HCT116 (cell line): Measurements from ENCODE around the gene FHIT. TPM values are rescaled to one million over a fixed set of nuclear protein-coding genes. Genes with fewer than 3 reads are reported as not detected.

ENCODE experiments used
- ATAC-seq: fragments of 200-7000 bp; cut with Tn5 transposase; 2 replicates; pipeline ENCODE4 v1.9.1; 2020; ENCODE audit warnings: mild to moderate bottlenecking, moderate library complexity
- BruUV-seq: library from RNA; stranded (reverse); fragments of 400-500 nt; replicated peaks from 2 replicates; lab custom pipeline; 2021; lab: Mats Ljungman, UMichigan
- CTCF ChIA-PET: fragments of 300-600 bp; sonication (Branson Sonifier 250); formaldehyde crosslinking; loops from one replicate; lab custom pipeline; 2021; ENCODE audit warnings: antibody characterized with exemption; lab: Charles Lee
- POLR2A ChIA-PET: fragments of 300-600, 350-600 bp; sonication (Branson Sonifier 250); formaldehyde crosslinking; loops from one replicate; lab custom pipeline; 2021; ENCODE audit warnings: antibody characterized with exemption; lab: Charles Lee
- RAD21 ChIA-PET, 2 experiments: fragments of 300-600 bp; sonication (Branson Sonifier 250); formaldehyde crosslinking; loops; one replicate each; lab custom pipeline; 2023; ENCODE audit warnings: low total read pairs in 2 of 2; ENCODE audit not compliant: uncharacterized antibody in 2 of 2, unreplicated experiment in 2 of 2, low non-redundant PET in 1 of 2; lab: Charles Lee
- DNase-seq: peaks from one replicate; pipeline ENCODE4 v3.0.0-alpha.2; 2010; ENCODE audit warnings: low read depth, low spot score
- H2AFZ ChIP-seq: fragments of 200-600 bp; shearing (Covaris generic), sonication (generic); 2 replicates; pipeline ENCODE4 v1.6.1; 2017; ENCODE audit warnings: low read depth, mixed run types, mixed read lengths, antibody characterized with exemption, low read length; ENCODE audit not compliant: poor library complexity, severe bottlenecking
- H3K27ac ChIP-seq: 2 replicates; pipeline ENCODE4 v1.5.1; 2012; ENCODE audit warnings: low read depth, low read length
- H3K27me3 ChIP-seq: fragments of 200-600 bp; sonication (generic); 2 replicates; pipeline ENCODE4 v1.6.1; 2016; ENCODE audit warnings: mixed run types, low read length, mixed read lengths; ENCODE audit not compliant: insufficient read depth
- H3K36me3 ChIP-seq, 2 experiments: fragments of 200-500 bp in 1 of 2; fragments of 200-600 bp in 1 of 2; sonication (Bioruptor generic) in 1 of 2; sonication (generic) in 1 of 2; 2 replicates each; pipeline versions ENCODE4 v1.5.1 to v1.6.1; 2014 to 2016; ENCODE audit warnings: low read length in 2 of 2, inconsistent platforms in 1 of 2, mixed read lengths in 1 of 2, mixed run types in 1 of 2; ENCODE audit not compliant: insufficient read depth in 2 of 2, control insufficient read depth in 1 of 2
- H3K4me1 ChIP-seq, 2 experiments: fragments of 200-600 bp in 1 of 2; sonication (generic) in 1 of 2; 2 replicates each; pipeline versions ENCODE4 v1.5.1 to v1.6.1; 2012 to 2017; ENCODE audit warnings: low read length in 2 of 2, inconsistent platforms in 1 of 2, mild to moderate bottlenecking in 1 of 2, mixed read lengths in 1 of 2, mixed run types in 1 of 2, moderate library complexity in 1 of 2; ENCODE audit not compliant: insufficient read depth in 2 of 2, control insufficient read depth in 1 of 2
- H3K4me2 ChIP-seq: fragments of 200-600 bp; sonication (generic); 2 replicates; pipeline ENCODE4 v1.6.1; 2017; ENCODE audit warnings: mixed run types, low read length, mixed read lengths
- H3K4me3 ChIP-seq, 2 experiments: fragments of 200-600 bp in 1 of 2; sonication (generic) in 1 of 2; replicated peaks in 1 of 2; 2 replicates each; pipeline ENCODE4 v1.5.1; 2011 to 2016; ENCODE audit warnings: low read length in 2 of 2, control low read depth in 1 of 2, low read depth in 1 of 2, mild to moderate bottlenecking in 1 of 2, mixed read lengths in 1 of 2, mixed run types in 1 of 2
- H3K79me2 ChIP-seq: fragments of 200-600 bp; sonication (generic); 2 replicates; pipeline ENCODE4 v1.6.1; 2017; ENCODE audit warnings: mild to moderate bottlenecking, mixed run types, low read length, moderate library complexity, mixed read lengths; ENCODE audit not compliant: insufficient read depth
- H3K9ac ChIP-seq: fragments of 200-600 bp; sonication (generic); 2 replicates; pipeline ENCODE4 v1.6.1; 2016; ENCODE audit warnings: low read length, mixed read lengths
- H3K9me2 ChIP-seq: fragments of 200-600 bp; sonication (generic), shearing (Covaris generic); 2 replicates; pipeline ENCODE4 v1.6.1; 2017; ENCODE audit warnings: mixed run types, mild to moderate bottlenecking, moderate library complexity; ENCODE audit not compliant: insufficient read depth
- H3K9me3 ChIP-seq, 2 experiments: fragments of 200-500 bp in 1 of 2; fragments of 200-600 bp in 1 of 2; sonication (Bioruptor generic) in 1 of 2; sonication (generic) in 1 of 2; 2 replicates each; pipeline ENCODE4 v1.6.1; 2014 to 2017; ENCODE audit warnings: low read length in 2 of 2, mixed read lengths in 2 of 2, inconsistent platforms in 1 of 2, low read depth in 1 of 2, mild to moderate bottlenecking in 1 of 2, mixed run types in 1 of 2, moderate library complexity in 1 of 2; ENCODE audit not compliant: control insufficient read depth in 1 of 2, insufficient read depth in 1 of 2
- H4K20me1 ChIP-seq: fragments of 200-600 bp; sonication (generic), shearing (Covaris generic); 2 replicates; pipeline ENCODE4 v1.6.1; 2017; ENCODE audit warnings: mixed run types, mild to moderate bottlenecking, moderate library complexity; ENCODE audit not compliant: insufficient read depth
- ATF3 ChIP-seq: IDR thresholded peaks from 2 replicates; pipeline ENCODE4 v1.6.1; 2012
- CBX3 ChIP-seq: IDR thresholded peaks from 2 replicates; pipeline ENCODE4 v1.6.1; 2012; ENCODE audit warnings: low read depth
- CTCF ChIP-seq, 3 experiments: fragments of 200-600 bp in 1 of 3; sonication (generic) in 1 of 3; IDR thresholded peaks in 2 of 3; conservative IDR thresholded peaks in 1 of 3; 2 replicates each; pipeline ENCODE4 v1.5.1; 2012 to 2017; ENCODE audit warnings: low read depth in 2 of 3, low read length in 2 of 3, antibody characterized with exemption in 1 of 3, borderline replicate concordance in 1 of 3, control low read depth in 1 of 3, mild to moderate bottlenecking in 1 of 3, mixed read lengths in 1 of 3, mixed run types in 1 of 3, moderate library complexity in 1 of 3; ENCODE audit not compliant: insufficient read depth in 1 of 3
- ELF1 ChIP-seq: IDR thresholded peaks from 2 replicates; pipeline ENCODE4 v1.6.1; 2012; ENCODE audit warnings: low read depth, borderline replicate concordance
- EZH2phosphoT487 ChIP-seq: fragments of 200-600 bp; IDR thresholded peaks from 2 replicates; pipeline ENCODE4 v1.6.1; 2018; ENCODE audit warnings: antibody characterized with exemption, borderline replicate concordance
- MAX ChIP-seq: IDR thresholded peaks from 2 replicates; pipeline ENCODE4 v1.6.1; 2012
- POLR2A ChIP-seq: IDR thresholded peaks from 2 replicates; pipeline ENCODE4 v1.7.0; 2011; ENCODE audit warnings: borderline replicate concordance; ENCODE audit not compliant: insufficient read depth, insufficient read length; ENCODE audit errors: extremely low read depth
- RAD21 ChIP-seq: IDR thresholded peaks from 2 replicates; pipeline ENCODE4 v1.6.1; 2012; ENCODE audit warnings: low read depth, mild to moderate bottlenecking
- REST ChIP-seq: IDR thresholded peaks from 2 replicates; pipeline ENCODE4 v1.6.1; 2012; ENCODE audit warnings: low read depth
- SRF ChIP-seq: IDR thresholded peaks from 2 replicates; pipeline ENCODE4 v1.6.1; 2012; ENCODE audit warnings: low read depth
- YY1 ChIP-seq: IDR thresholded peaks from 2 replicates; pipeline ENCODE4 v1.6.1; 2011; ENCODE audit warnings: low read length, low read depth, moderate library complexity, mild to moderate bottlenecking; ENCODE audit not compliant: insufficient replicate concordance; ENCODE audit errors: extremely low read depth
- ZBTB33 ChIP-seq: IDR thresholded peaks from 2 replicates; pipeline ENCODE4 v1.6.1; 2011; ENCODE audit warnings: mild to moderate bottlenecking, low read length, moderate library complexity; ENCODE audit not compliant: insufficient replicate concordance; ENCODE audit errors: extremely low read depth
- intact Hi-C: fragments of 100-400 bp; cut with micrococcal nuclease; formaldehyde crosslinking; loops from 2 replicates; pipeline ENCODE4 v1.10.0; 2022
- total RNA-seq: library from RNA; stranded (reverse); gene quantifications from one replicate; pipeline ENCODE4 v1.2.1, GENCODE V29; 2021; ENCODE audit not compliant: unreplicated experiment

Gene FHIT
- total RNA-seq, 1 experiment from 2014 or later: 20.1 TPM

GRCh38 chr3:60743631-60744164, 507.6 kb downstream of the FHIT start:
- H3K79me2 ChIP-seq: no peaks in the 10 kb centered on the region
- no peaks in the 10 kb centered on the region for H3K9me3 ChIP-seq
- RAD21 ChIA-PET: no interaction called here
- ATAC-seq: no peak
- POLR2A ChIA-PET: no interaction called here
- no peak overlapping the region for H3K9ac ChIP-seq
- H4K20me1 ChIP-seq: no peaks in the 10 kb centered on the region
- intact Hi-C loops: loop anchor here (5.0 to 10.0 kb wide), 2 partner anchors 1166 to 1749 kb away; no protein-coding TSS in a partner anchor
- no TSS peak for BruUV-seq
- H3K9me2 ChIP-seq: no peaks in the 10 kb centered on the region
- H3K4me1 ChIP-seq: no peaks in the 10 kb centered on the region
- CTCF ChIA-PET: no interaction called here
- no peak overlapping the region for H2AFZ ChIP-seq
- H3K36me3 ChIP-seq: no peaks in the 10 kb centered on the region
- DNase-seq: no peak
- H3K27ac ChIP-seq: no peak overlapping the region
- no peak overlapping the region for H3K4me3 ChIP-seq
- H3K4me2 ChIP-seq: no peak overlapping the region
- TF ChIP-seq YY1: no peak
- TF ChIP-seq POLR2A: no peak
- TF ChIP-seq EZH2phosphoT487: no peak
- no peak for TF ChIP-seq RAD21
- TF ChIP-seq SRF: no peak
- no peak for TF ChIP-seq ATF3
- no peak for TF ChIP-seq CTCF (IDR thresholded peaks at IDR 0.05 in 2 of 3, conservative IDR thresholded peaks at IDR 0.05 in 1 of 3; ENCODE audit: borderline replicate concordance in 1 of 3, insufficient read depth in 1 of 3, low read depth in 2 of 3, low read length in 2 of 3)
- no peak for TF ChIP-seq CBX3
- TF ChIP-seq ELF1: no peak
- no peak for TF ChIP-seq MAX
- TF ChIP-seq ZBTB33: no peak
- TF ChIP-seq REST: no peak
- TF ChIP-seq, all 23 proteins: peak for 0
- no peaks in the 10 kb centered on the region for H3K27me3 ChIP-seq
